Natural killer cell (primary cell): ENCODE results near the gene CCDC33. TPM values are rescaled to one million over a fixed set of nuclear protein-coding genes. Genes with fewer than 3 reads are reported as not detected.

Experiments
- ATAC-seq, 3 donors: fragments of 150-1000 bp in 2 of 3; fragments of 200-7000 bp in 1 of 3; cut with Tn5 transposase; 1 replicate in 1 of 3; 2 replicates in 2 of 3; pipeline ENCODE4 v1.10.0; 2021; ENCODE audit warnings: mild to moderate bottlenecking in 2 of 3, moderate library complexity in 2 of 3
- DNase-seq, 2 donors: peaks; one replicate each; pipeline versions ENCODE4 v3.0.0 to v3.0.0-alpha.2; 2013 to 2021; ENCODE audit warnings: mixed read lengths in 1 of 2
- H3K27ac ChIP-seq: one replicate; pipeline ENCODE4 v1.5.1; 2013; ENCODE audit warnings: mild to moderate bottlenecking, low read length
- H3K27me3 ChIP-seq: one replicate; pipeline ENCODE4 v1.6.1; 2013; ENCODE audit warnings: low read length; ENCODE audit not compliant: control insufficient read depth, insufficient read depth
- H3K36me3 ChIP-seq: one replicate; pipeline ENCODE4 v1.6.1; 2013; ENCODE audit warnings: low read length; ENCODE audit not compliant: control insufficient read depth, insufficient read depth
- H3K4me1 ChIP-seq: one replicate; pipeline ENCODE4 v1.6.1; 2013; ENCODE audit warnings: low read length; ENCODE audit not compliant: control insufficient read depth, insufficient read depth
- H3K4me3 ChIP-seq: one replicate; pipeline ENCODE4 v1.5.1; 2013; ENCODE audit warnings: low read length
- H3K9me3 ChIP-seq: one replicate; pipeline ENCODE4 v1.6.1; 2013; ENCODE audit warnings: low read length; ENCODE audit not compliant: control insufficient read depth, insufficient read depth
- H3K27ac Mint-ChIP-seq, 2 donors: one replicate each; pipeline ENCODE4 v1.8.0; 2022; ENCODE audit warnings: mild to moderate bottlenecking in 2 of 2, mixed read lengths in 2 of 2, moderate library complexity in 1 of 2
- H3K27me3 Mint-ChIP-seq, 2 donors: one replicate each; pipeline ENCODE4 v1.8.0; 2022; ENCODE audit warnings: low read depth in 2 of 2, mixed read lengths in 2 of 2
- H3K36me3 Mint-ChIP-seq: one replicate; pipeline ENCODE4 v1.8.0; 2022; ENCODE audit warnings: mixed read lengths
- H3K4me1 Mint-ChIP-seq, 2 donors: one replicate each; pipeline ENCODE4 v1.8.0; 2022; ENCODE audit warnings: mixed read lengths in 2 of 2
- H3K4me3 Mint-ChIP-seq: one replicate; pipeline ENCODE4 v1.8.0; 2022; ENCODE audit warnings: mild to moderate bottlenecking, moderate library complexity, mixed read lengths
- H3K9me3 Mint-ChIP-seq, 2 donors: one replicate each; pipeline ENCODE4 v1.8.0; 2022; ENCODE audit warnings: mixed read lengths in 2 of 2
- WGBS: methylation state at CpG from one replicate; pipeline ENCODE4 v1.1.7; 2013; ENCODE audit warnings: missing lambda C conversion rate; ENCODE audit not compliant: insufficient coverage; 5-methylcytosine and 5-hydroxymethylcytosine counted together
- intact Hi-C: fragments of 100-400 bp; cut with micrococcal nuclease; formaldehyde crosslinking; loops from one replicate; pipeline ENCODE4 v1.14.2; 2022
- total RNA-seq, 4 donors: library from RNA; stranded (reverse); fragments of 120-200 nt in 1 of 4; gene quantifications; one replicate each; pipeline versions ENCODE4 v1.2.3 to v1.2.4, GENCODE V29; 2013 to 2022
- TF ChIP-seq, protein P1 (sequence below): fragments of 200-600 bp; IDR thresholded peaks from one replicate; pipeline ENCODE4 v1.8.0; 2022; ENCODE audit warnings: antibody characterized with exemption

Gene CCDC33
- total RNA-seq, 3 donors from 2014 or later (not counting 1 experiment from before 2014, with no cell fraction given) = not detected

DNA sequence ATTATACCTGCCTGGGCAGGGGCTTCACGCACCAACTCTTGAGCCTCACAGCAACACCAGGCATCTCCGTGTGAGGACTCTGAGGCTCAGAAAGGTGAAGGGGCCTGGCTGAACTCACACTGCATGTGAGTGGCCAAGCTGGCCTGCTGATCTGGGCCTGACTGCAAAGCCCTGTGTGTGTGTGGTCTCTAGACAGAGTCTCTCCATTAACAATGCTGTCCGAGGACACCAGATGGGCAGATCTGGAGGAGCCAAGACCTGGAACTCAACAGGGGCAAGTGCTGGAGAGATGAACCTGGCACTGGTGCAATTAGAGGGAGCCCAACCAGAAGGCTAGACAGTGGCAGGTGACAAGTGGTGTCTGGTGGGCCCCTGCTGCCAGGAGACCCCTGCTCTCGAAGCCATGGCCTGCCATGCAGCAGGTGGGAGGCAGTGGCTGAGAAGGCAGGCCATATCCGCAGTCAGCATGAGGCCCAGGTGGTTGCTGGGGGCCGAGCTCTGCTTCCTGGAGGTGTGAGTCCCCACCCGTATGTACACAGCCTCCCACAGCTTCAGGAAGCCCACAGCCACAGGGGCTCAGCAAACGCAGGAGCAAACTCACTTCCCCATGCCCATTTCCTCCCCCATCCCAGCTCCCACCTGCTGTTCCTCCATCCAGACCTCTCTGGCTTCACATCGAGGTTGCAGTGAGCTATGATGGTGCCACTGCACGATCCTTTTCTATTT is 92.4 kb downstream of the CCDC33 start:
- H3K4me3 Mint-ChIP-seq = no peak overlapping the region
- no peaks in the 10 kb centered on the region for H3K9me3 ChIP-seq
- intact Hi-C loops = no loop called here
- 35% methylated on average over 10 of the region's 10 CpGs for WGBS
- no peaks in the 10 kb centered on the region for H3K27me3 ChIP-seq
- ATAC-seq (no peak), DNase-seq (no peak)
- no peaks in the 10 kb centered on the region for H3K36me3 Mint-ChIP-seq
- H3K4me3 ChIP-seq = no peak overlapping the region
- peaks cover 0 to 5% of the 10 kb centered on the region in 2 donors for H3K27me3 Mint-ChIP-seq
- H3K4me1 Mint-ChIP-seq = peaks cover 11 to 14% of the 10 kb centered on the region in 2 donors
- H3K36me3 ChIP-seq = no peaks in the 10 kb centered on the region
- H3K27ac ChIP-seq = no peak overlapping the region
- H3K27ac Mint-ChIP-seq = no peak overlapping the region
- TF ChIP-seq, protein P1, sequence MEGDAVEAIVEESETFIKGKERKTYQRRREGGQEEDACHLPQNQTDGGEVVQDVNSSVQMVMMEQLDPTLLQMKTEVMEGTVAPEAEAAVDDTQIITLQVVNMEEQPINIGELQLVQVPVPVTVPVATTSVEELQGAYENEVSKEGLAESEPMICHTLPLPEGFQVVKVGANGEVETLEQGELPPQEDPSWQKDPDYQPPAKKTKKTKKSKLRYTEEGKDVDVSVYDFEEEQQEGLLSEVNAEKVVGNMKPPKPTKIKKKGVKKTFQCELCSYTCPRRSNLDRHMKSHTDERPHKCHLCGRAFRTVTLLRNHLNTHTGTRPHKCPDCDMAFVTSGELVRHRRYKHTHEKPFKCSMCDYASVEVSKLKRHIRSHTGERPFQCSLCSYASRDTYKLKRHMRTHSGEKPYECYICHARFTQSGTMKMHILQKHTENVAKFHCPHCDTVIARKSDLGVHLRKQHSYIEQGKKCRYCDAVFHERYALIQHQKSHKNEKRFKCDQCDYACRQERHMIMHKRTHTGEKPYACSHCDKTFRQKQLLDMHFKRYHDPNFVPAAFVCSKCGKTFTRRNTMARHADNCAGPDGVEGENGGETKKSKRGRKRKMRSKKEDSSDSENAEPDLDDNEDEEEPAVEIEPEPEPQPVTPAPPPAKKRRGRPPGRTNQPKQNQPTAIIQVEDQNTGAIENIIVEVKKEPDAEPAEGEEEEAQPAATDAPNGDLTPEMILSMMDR = no peak
- no peaks in the 10 kb centered on the region for H3K9me3 Mint-ChIP-seq
- H3K4me1 ChIP-seq = peaks cover 24% of the 10 kb centered on the region

DNA sequence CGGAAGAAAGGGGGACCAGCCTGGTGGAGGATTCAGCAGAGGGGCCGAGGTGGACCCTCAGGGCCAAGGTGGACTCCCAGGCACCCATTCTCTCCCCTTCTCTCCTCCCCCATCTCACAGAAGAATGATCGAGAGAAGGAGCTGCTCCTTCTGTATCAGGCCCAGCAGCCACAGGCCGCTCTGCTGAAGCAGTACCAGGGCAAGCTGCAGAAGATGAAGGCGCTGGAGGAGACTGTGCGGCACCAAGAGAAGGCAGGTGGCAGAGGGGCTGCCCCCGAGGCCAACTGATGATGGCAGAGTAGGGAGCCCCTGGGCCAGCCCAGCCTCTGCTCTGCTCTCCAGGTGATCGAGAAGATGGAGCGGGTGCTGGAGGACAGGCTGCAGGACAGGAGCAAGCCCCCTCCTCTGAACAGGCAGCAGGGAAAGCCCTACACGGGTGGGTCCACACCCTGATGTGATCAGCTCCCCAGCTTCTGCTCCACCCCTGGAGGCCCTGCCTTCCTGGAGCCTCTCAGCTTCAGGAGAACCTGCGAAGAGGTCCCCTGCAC is 94.8 kb downstream of the CCDC33 start:
- DNase-seq (no peak), ATAC-seq (no peak)
- 89% methylated on average over 11 of the region's 11 CpGs for WGBS
- TF ChIP-seq, protein P1 = no peak
- H3K4me1 Mint-ChIP-seq = peaks cover 11 to 14% of the 10 kb centered on the region in 2 donors
- no peak overlapping the region for H3K27ac Mint-ChIP-seq
- no peaks in the 10 kb centered on the region for H3K9me3 Mint-ChIP-seq
- no peak overlapping the region for H3K4me3 Mint-ChIP-seq
- Histone ChIP-seq H3K4me3 (no peak overlapping the region), H3K4me1 (peaks cover 24% of the 10 kb centered on the region), H3K9me3 (no peaks in the 10 kb centered on the region), H3K36me3 (no peaks in the 10 kb centered on the region), H3K27me3 (no peaks in the 10 kb centered on the region), H3K27ac (no peak overlapping the region)
- H3K27me3 Mint-ChIP-seq = no peaks in the 10 kb centered on the region
- intact Hi-C loops = no loop called here
- no peaks in the 10 kb centered on the region for H3K36me3 Mint-ChIP-seq

DNA sequence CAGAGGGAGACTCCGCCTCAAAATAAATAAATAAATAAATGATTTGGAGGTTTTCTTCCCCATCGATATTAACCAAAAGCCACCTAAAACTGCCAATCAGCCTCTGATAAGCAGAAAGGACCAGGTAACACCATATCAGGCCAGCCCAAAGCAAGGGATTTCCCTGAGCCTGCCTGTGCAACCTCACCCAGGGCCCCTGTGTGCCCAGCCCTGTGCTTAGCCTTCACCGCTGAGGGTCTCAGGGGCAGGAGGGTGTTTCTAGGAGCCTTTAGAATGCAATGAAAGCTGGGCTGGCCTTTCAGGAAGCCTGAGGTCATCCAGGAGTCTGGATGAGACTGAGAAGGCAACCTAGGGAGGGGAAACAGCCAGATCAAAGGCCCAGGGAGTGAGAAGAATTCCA is 95.9 kb downstream of the CCDC33 start:
- Mint-ChIP-seq H3K4me3 (no peak overlapping the region), H3K4me1 (peaks cover 11 to 18% of the 10 kb centered on the region in 2 donors), H3K27ac (no peak overlapping the region), H3K9me3 (no peaks in the 10 kb centered on the region), H3K36me3 (no peaks in the 10 kb centered on the region), H3K27me3 (no peaks in the 10 kb centered on the region)
- Histone ChIP-seq H3K36me3 (no peaks in the 10 kb centered on the region), H3K4me1 (peaks cover 19% of the 10 kb centered on the region), H3K4me3 (no peak overlapping the region), H3K27ac (no peak overlapping the region), H3K9me3 (no peaks in the 10 kb centered on the region), H3K27me3 (no peaks in the 10 kb centered on the region)
- ATAC-seq (no peak), DNase-seq (no peak)
- TF ChIP-seq, protein P1 = no peak
- 92% methylated on average over 2 of the region's 3 CpGs for WGBS
- intact Hi-C loops = no loop called here
